PC-3 (cell line): Measurements from ENCODE around the gene CRYGB.

ENCODE experiments used
- CTCF ChIP-seq: fragments of 300-600 bp; sonication (generic); conservative IDR thresholded peaks from 2 replicates; pipeline ENCODE4 v1.5.1; 2017; ENCODE audit warnings: antibody characterized with exemption, low read depth, mild to moderate bottlenecking, low read length
- EZH2 ChIP-seq: fragments of 300-600 bp; sonication (generic); IDR thresholded peaks from one replicate; pipeline ENCODE4 v1.6.1; 2017; ENCODE audit warnings: antibody characterized with exemption, mild to moderate bottlenecking, low read length; ENCODE audit not compliant: unreplicated experiment

- no peak for TF ChIP-seq CTCF
- no peak for TF ChIP-seq EZH2
Observed at GRCh38 chr2:208103616-208104015, 42.3 kb downstream of the CRYGB start.
